A204.1 (cell line): ENCODE data around the gene OR4K2.
"Not testable (repeated sequence)": the region's sequence is repeated elsewhere in the genome, so short reads cannot be mapped to it uniquely, and the experiment has no call there.

Experiments
- FAIRE-seq: peaks from 2 replicates; lab custom pipeline; 2012; peaks lifted over from hg19 to GRCh38; lab: Jason Lieb, UNC

OR4K2 gene

GRCh38 chr14:19874842-19875241, at the start of gene OR4K2:
Gene OR4K2 (plus strand): TSS chr14:19875142. CDS start chr14:19876268, 1,126 bp downstream.
- FAIRE-seq, result no peak

GRCh38 chr14:19827626-19828244, 47.2 kb upstream of the OR4K2 start:
- FAIRE-seq, result not testable (repeated sequence)

GRCh38 chr14:19828314-19828713, 46.6 kb upstream of the OR4K2 start:
- FAIRE-seq, result no peak

GRCh38 chr14:19834203-19834848, 40.6 kb upstream of the OR4K2 start:
- FAIRE-seq, result not testable (repeated sequence)

- FAIRE-seq, result no peak
Observed at GRCh38 chr14:19838433-19838832, 36.5 kb upstream of the OR4K2 start.

- FAIRE-seq, result no peak
Observed at GRCh38 chr14:19851365-19851764, 23.6 kb upstream of the OR4K2 start.

- not testable (repeated sequence) for FAIRE-seq
Observed at GRCh38 chr14:19866061-19866669, 8.8 kb upstream of the OR4K2 start.

- FAIRE-seq, result no peak
Observed at GRCh38 chr14:19873178-19873577, 1.8 kb upstream of the OR4K2 start.

GRCh38 chr14:19878029-19878642, 3.2 kb downstream of the OR4K2 start:
- FAIRE-seq, result peak; percentile 94

- no peak for FAIRE-seq
Observed at GRCh38 chr14:19895282-19895681, 20.3 kb downstream of the OR4K2 start.

GRCh38 chr14:19900999-19901398, 26.1 kb downstream of the OR4K2 start:
- FAIRE-seq, result no peak

GRCh38 chr14:19902409-19902808, 27.5 kb downstream of the OR4K2 start:
- no peak for FAIRE-seq

GRCh38 chr14:19906665-19907064, 31.7 kb downstream of the OR4K2 start:
- no peak for FAIRE-seq

- FAIRE-seq, result no peak
Observed at GRCh38 chr14:19911114-19911513, 36.2 kb downstream of the OR4K2 start.

- no peak for FAIRE-seq
Observed at GRCh38 chr14:19917243-19917642, 42.3 kb downstream of the OR4K2 start.

GRCh38 chr14:19917955-19918518, 43.1 kb downstream of the OR4K2 start:
- FAIRE-seq, result no peak

GRCh38 chr14:19918553-19919264, 43.8 kb downstream of the OR4K2 start:
- no peak for FAIRE-seq

GRCh38 chr14:19920021-19920657, 45.2 kb downstream of the OR4K2 start, which contains the start of gene OR4K5:
Gene OR4K5 (plus strand): TSS chr14:19920607. CDS start chr14:19920607, 0 bp downstream.
- no peak for FAIRE-seq

GRCh38 chr14:19930617-19931016, 55.7 kb downstream of the OR4K2 start, which contains the start of gene OR4K1:
Gene OR4K1 (plus strand): TSS chr14:19930917. CDS start chr14:19935667, 4,750 bp downstream.
- FAIRE-seq, result no peak
